ENCODE measurements around the gene KLHL17. TPM values are rescaled to one million over a fixed set of nuclear protein-coding genes. Genes with fewer than 3 reads are reported as not detected.

KLHL17 gene
- total RNA-seq, 1 experiment from 2014 or later = 41.4 TPM

DNA sequence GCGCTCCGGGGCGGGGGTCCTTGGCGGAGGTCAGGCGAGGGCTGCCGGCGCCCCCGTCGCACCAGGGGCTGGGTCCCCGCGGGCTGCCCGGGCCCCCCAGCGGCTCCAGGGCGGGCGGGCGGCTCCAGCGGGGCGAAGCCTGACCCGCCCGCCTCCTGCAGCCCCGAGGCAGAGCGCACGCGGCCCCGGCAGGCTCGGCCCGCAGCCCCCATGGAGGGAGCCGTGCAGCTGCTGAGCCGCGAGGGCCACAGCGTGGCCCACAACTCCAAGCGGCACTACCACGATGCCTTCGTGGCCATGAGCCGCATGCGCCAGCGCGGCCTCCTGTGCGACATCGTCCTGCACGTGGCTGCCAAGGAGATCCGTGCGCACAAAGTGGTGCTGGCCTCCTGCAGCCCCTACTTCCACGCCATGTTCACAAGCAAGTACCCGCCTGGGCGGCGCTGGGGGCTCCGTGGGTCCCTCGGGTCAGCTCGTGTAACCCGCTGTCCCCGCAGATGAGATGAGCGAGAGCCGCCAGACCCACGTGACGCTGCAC lies 817 bp downstream of the KLHL17 start:
- Mint-ChIP-seq H3K36me3 (ENCODE audit: insufficient read depth in 1 of 3, low read depth in 3 of 3) (peaks cover 6 to 42% (median 33%) of the 10 kb centered on the region in 3 experiments; a peak in 6 of 7 replicates), H3K27ac (no peak overlapping the region; a peak in 1 of 7 replicates), H3K4me1 (peaks cover 7 to 11% of the 10 kb centered on the region in 2 experiments), H3K9me3 (no peaks in the 10 kb centered on the region; a peak in 1 of 5 replicates), H3K27me3 (ENCODE audit: low read depth) (peaks cover 19% of the 10 kb centered on the region), H3K4me3 (peak overlapping the region; percentile 51 to 73)
- Histone ChIP-seq H2BK20ac (ENCODE audit: low read depth, low read length, poor library complexity, severe bottlenecking) (no peak overlapping the region), H2BK15ac (ENCODE audit: low read depth, low read length) (no peak overlapping the region), H2AFZ (ENCODE audit: low read length) (no peak overlapping the region), H3K27ac (ENCODE audit: insufficient read length, low read depth, low read length) (no peak overlapping the region), H3K4me2 (ENCODE audit: insufficient read depth, insufficient read length, low read length) (peak overlapping the region; percentile 0), H2BK120ac (ENCODE audit: low read depth, low read length, poor library complexity, severe bottlenecking) (no peak overlapping the region), H3K4me1 (ENCODE audit: insufficient read depth, low read length) (no peaks in the 10 kb centered on the region), H3K9ac (ENCODE audit: extremely low read depth, insufficient read length, low read length) (no peak overlapping the region), H4K5ac (ENCODE audit: insufficient read length, low read depth, low read length) (no peak overlapping the region), H3K18ac (ENCODE audit: insufficient read length, low read depth, low read length) (no peak overlapping the region), H2AK5ac (ENCODE audit: insufficient read length, low read length) (no peak overlapping the region), H4K20me1 (ENCODE audit: control insufficient read depth, insufficient read depth, insufficient read length) (no peaks in the 10 kb centered on the region), H3K79me1 (ENCODE audit: insufficient read depth, low read depth, low read length, poor library complexity, severe bottlenecking) (peaks cover 4% of the 10 kb centered on the region), H2BK5ac (ENCODE audit: insufficient read length, low read length) (no peak overlapping the region), H2BK12ac (ENCODE audit: insufficient read length, low read depth, low read length) (no peak overlapping the region), H3K14ac (ENCODE audit: insufficient read depth, low read length) (no peak overlapping the region), H3K9me3 (ENCODE audit: control insufficient read depth, low read depth, low read length) (no peaks in the 10 kb centered on the region), H4K91ac (ENCODE audit: insufficient read length, low read depth, low read length) (no peak overlapping the region), H3K56ac (ENCODE audit: insufficient read length, low read depth, low read length) (no peak overlapping the region), H4K8ac (replicated peaks; ENCODE audit: insufficient read length, low read depth, low read length) (no peak overlapping the region), H3K4ac (ENCODE audit: low read depth, low read length) (no peak overlapping the region), H3T11ph (ENCODE audit: low read length) (no peak overlapping the region), H3K79me2 (ENCODE audit: insufficient read depth, low read length) (peaks cover 5% of the 10 kb centered on the region; the same call in 1 of the 2 replicates), H3K23me2 (ENCODE audit: insufficient read length, low read depth, low read length, poor library complexity, severe bottlenecking) (peaks cover 3% of the 10 kb centered on the region), H3K23ac (ENCODE audit: insufficient read length, low read depth, low read length) (no peak overlapping the region), H3K27me3 (ENCODE audit: insufficient read depth, low read length) (peaks cover 4% of the 10 kb centered on the region; the same call in 1 of the 2 replicates)
- TF ChIP-seq CTCF (conservative IDR thresholded peaks at IDR 0.05) = no peak
- DNase-seq = no peak
- WGBS (ENCODE audit: extremely low coverage, insufficient read length, low lambda C conversion rate) = no CpG with 5 or more reads among the region's 56 CpGs

Data from H9 (cell line).